HepG2 (cell line): ENCODE data around the gene HDAC4. TPM values are rescaled to one million over a fixed set of nuclear protein-coding genes. Genes with fewer than 3 reads are reported as not detected.

Source experiments
- ATAC-seq: fragments of 200-7000 bp; cut with Tn5 transposase; 3 replicates; pipeline ENCODE4 v1.9.1; 2020; ENCODE audit warnings: mild to moderate bottlenecking, moderate library complexity
- BruUV-seq: library from RNA; stranded (reverse); fragments of 400-500 nt; replicated peaks from 2 replicates; lab custom pipeline; 2021; lab: Mats Ljungman, UMichigan
- CTCF ChIA-PET: fragments of 300-600 bp; formaldehyde crosslinking; extraction: SDS; loops from one replicate; lab custom pipeline; 2021; ENCODE audit warnings: low total read pairs, inconsistent platforms, low intra/inter-chr PET ratio; lab: Yijun Ruan, JAX
- POLR2A ChIA-PET: fragments of 350-600 bp; sonication (Branson Sonifier 250); formaldehyde crosslinking; loops from one replicate; lab custom pipeline; 2020; ENCODE audit warnings: antibody characterized with exemption, inconsistent platforms; lab: Yijun Ruan, JAX
- DNase-seq: peaks from one replicate; pipeline ENCODE4 v3.0.0-alpha.2; 2015; ENCODE audit warnings: low spot score
- FAIRE-seq: peaks from 3 replicates; lab custom pipeline; 2011; peaks lifted over from hg19 to GRCh38; lab: Jason Lieb, UNC
- H2AFZ ChIP-seq: one replicate; pipeline ENCODE4 v1.6.1; 2011; ENCODE audit warnings: low read length, inconsistent platforms
- H3K27ac ChIP-seq: fragments of 300-600 bp; 3 replicates; pipeline ENCODE4 v1.8.0; 2011; ENCODE audit warnings: mixed run types, mild to moderate bottlenecking, mixed read lengths, low read length, inconsistent platforms; ENCODE audit not compliant: insufficient read depth; ENCODE audit errors: extremely low read length
- H3K27me3 ChIP-seq, 2 experiments: fragments of 200-600 bp in 1 of 2; 2 replicates in 1 of 2; 3 replicates in 1 of 2; pipeline versions ENCODE4 v1.6.0 to v1.8.0; 2011; ENCODE audit warnings: low read length in 2 of 2, mild to moderate bottlenecking in 2 of 2, moderate library complexity in 2 of 2, inconsistent platforms in 1 of 2; ENCODE audit not compliant: insufficient read depth in 2 of 2, control insufficient read depth in 1 of 2
- H3K36me3 ChIP-seq, 2 experiments: fragments of 200-600 bp in 1 of 2; replicated peaks in 1 of 2; 2 replicates in 1 of 2; 3 replicates in 1 of 2; pipeline versions ENCODE4 v1.5.1 to v1.8.0; 2011; ENCODE audit warnings: low read length in 2 of 2, inconsistent platforms in 1 of 2; ENCODE audit not compliant: insufficient read depth in 2 of 2, control insufficient read depth in 1 of 2
- H3K4me1 ChIP-seq: 2 replicates; pipeline ENCODE4 v1.5.1; 2012; ENCODE audit warnings: low read length, inconsistent platforms; ENCODE audit not compliant: insufficient read depth
- H3K4me2 ChIP-seq: 2 replicates; pipeline ENCODE4 v1.6.0; 2011; ENCODE audit warnings: low read depth, low read length, inconsistent platforms
- H3K4me3 ChIP-seq, 3 experiments: fragments of 200-600 bp in 1 of 3; sonication (generic), shearing (Covaris generic) in 1 of 3; replicated peaks in 1 of 3; 2 replicates each; pipeline ENCODE4 v1.5.1; 2011 to 2016; ENCODE audit warnings: low read length in 3 of 3, inconsistent platforms in 2 of 3, low read depth in 2 of 3, mild to moderate bottlenecking in 2 of 3, control low read depth in 1 of 3, mixed read lengths in 1 of 3; ENCODE audit not compliant: insufficient read depth in 1 of 3
- H3K79me2 ChIP-seq: one replicate; pipeline ENCODE4 v1.6.1; 2011; ENCODE audit warnings: low read length, inconsistent platforms; ENCODE audit not compliant: insufficient read depth
- H3K9ac ChIP-seq: 2 replicates; pipeline ENCODE4 v1.6.0; 2011; ENCODE audit warnings: mild to moderate bottlenecking, low read depth, low read length, inconsistent platforms; ENCODE audit not compliant: insufficient read depth
- H3K9me3 ChIP-seq: 2 replicates; pipeline ENCODE4 v1.5.1; 2012; ENCODE audit warnings: mild to moderate bottlenecking, low read length
- H4K20me1 ChIP-seq: 2 replicates; pipeline ENCODE4 v1.6.0; 2011; ENCODE audit warnings: inconsistent platforms, mild to moderate bottlenecking, low read length, moderate library complexity; ENCODE audit not compliant: insufficient read depth
- GATA4 ChIP-seq: sonication (generic); IDR thresholded peaks from 2 replicates; pipeline ENCODE4 v1.6.1; 2016; ENCODE audit warnings: antibody characterized with exemption, low read depth, borderline replicate concordance
- SNAPC2 ChIP-seq: sonication (generic); formaldehyde crosslinking; IDR thresholded peaks from 2 replicates; pipeline ENCODE4 v1.8.1; 2022; ENCODE audit warnings: mild to moderate bottlenecking, missing genetic modification reagents
- ZBTB42 ChIP-seq: sonication (generic); formaldehyde crosslinking; IDR thresholded peaks from 2 replicates; pipeline ENCODE4 v1.5.0; 2020; ENCODE audit warnings: mild to moderate bottlenecking, missing genetic modification reagents
- ZFP1 ChIP-seq: IDR thresholded peaks from 2 replicates; pipeline ENCODE4 v1.6.1; 2016
- WGBS: methylation state at CpG from one replicate; pipeline ENCODE4 v1.1.6; 2017; ENCODE audit warnings: low lambda C conversion rate; 5-methylcytosine and 5-hydroxymethylcytosine counted together
- in situ Hi-C: cut with HindIII; loops from 2 replicates; pipeline ENCODE4 v1.10.0; 2017; ENCODE audit warnings: low pct_unique_long_range_greater_than_20kb; ENCODE audit not compliant: extremely low pct_ligation_motif_present
- intact Hi-C: fragments of 100-400 bp; cut with micrococcal nuclease; formaldehyde crosslinking; loops from one replicate; pipeline ENCODE4 v1.10.0; 2022; ENCODE audit not compliant: unreplicated experiment
- polyA plus RNA-seq, 8 experiments: library from polyadenylated mRNA; depleted of rRNA in 3 of 8; stranded (reverse) in 7 of 8; unstranded in 1 of 8; fragments of >200 nt; fragmentation: Illumina TruSeq in 4 of 8; extraction: Trizol in 4 of 8; gene quantifications; 2 replicates each; pipeline versions ENCODE4 v1.2.1 to v1.2.3, GENCODE V29; 2011 to 2016; ENCODE audit warnings: low read depth in 4 of 8, missing spikeins in 1 of 8, mixed read lengths in 1 of 8; ENCODE audit not compliant: insufficient read depth in 1 of 8
- total RNA-seq, 5 experiments: library from RNA; depleted of rRNA; stranded (reverse); fragments of >200 nt; fragmentation: Illumina TruSeq; extraction: Trizol; gene quantifications; 2 replicates each; pipeline ENCODE4 v1.2.3, GENCODE V29; 2016; ENCODE audit warnings: low read depth in 1 of 5
- TF ChIP-seq, protein P1 (sequence below): IDR thresholded peaks from 2 replicates; pipeline ENCODE4 v1.4.0; 2020; ENCODE audit warnings: mild to moderate bottlenecking, missing genetic modification reagents

Gene HDAC4
- total and polyA plus RNA-seq, 2 of the 13 experiments (the other 11 are each of a cell fraction or from before 2014, with no cell fraction given), result 10.1 to 11.5 TPM

DNA sequence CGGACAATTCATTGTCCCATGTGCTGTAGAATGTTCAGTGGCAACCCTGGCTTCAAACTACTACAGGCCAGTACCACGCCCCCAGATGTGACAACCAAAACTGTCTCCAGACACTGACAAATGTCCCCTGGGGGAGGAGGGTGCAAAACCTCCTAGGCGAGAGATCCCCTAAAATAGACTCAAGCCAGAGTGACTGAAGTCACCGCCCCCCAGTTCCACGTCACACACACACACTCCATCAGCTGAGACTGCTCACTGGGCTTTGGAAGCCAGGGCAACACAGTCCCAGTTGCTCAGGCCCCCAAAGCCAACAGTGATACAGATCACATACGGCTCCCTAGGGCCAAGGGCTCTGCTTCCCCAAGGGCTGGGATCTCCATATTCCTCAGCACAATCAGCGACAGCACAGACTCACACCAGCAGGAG lies 19.1 kb downstream of the HDAC4 start:
- H3K4me2 ChIP-seq, result no peak overlapping the region
- 100% methylated on average over 7 of the region's 7 CpGs for WGBS
- in situ Hi-C loops, result no loop called here
- BruUV-seq, result no TSS peak
- peaks cover 15% of the 10 kb centered on the region; the same call in 1 of the 2 replicates for H4K20me1 ChIP-seq
- ATAC-seq (no peak), DNase-seq (no peak), FAIRE-seq (no peak)
- no peaks in the 10 kb centered on the region for H3K27me3 ChIP-seq
- H3K4me3 ChIP-seq, result no peak overlapping the region
- TF ChIP-seq SNAPC2 (CRISPR knock-in tag), result no peak
- no peak for TF ChIP-seq ZFP1
- no peak for TF ChIP-seq GATA4
- TF ChIP-seq, protein P1, sequence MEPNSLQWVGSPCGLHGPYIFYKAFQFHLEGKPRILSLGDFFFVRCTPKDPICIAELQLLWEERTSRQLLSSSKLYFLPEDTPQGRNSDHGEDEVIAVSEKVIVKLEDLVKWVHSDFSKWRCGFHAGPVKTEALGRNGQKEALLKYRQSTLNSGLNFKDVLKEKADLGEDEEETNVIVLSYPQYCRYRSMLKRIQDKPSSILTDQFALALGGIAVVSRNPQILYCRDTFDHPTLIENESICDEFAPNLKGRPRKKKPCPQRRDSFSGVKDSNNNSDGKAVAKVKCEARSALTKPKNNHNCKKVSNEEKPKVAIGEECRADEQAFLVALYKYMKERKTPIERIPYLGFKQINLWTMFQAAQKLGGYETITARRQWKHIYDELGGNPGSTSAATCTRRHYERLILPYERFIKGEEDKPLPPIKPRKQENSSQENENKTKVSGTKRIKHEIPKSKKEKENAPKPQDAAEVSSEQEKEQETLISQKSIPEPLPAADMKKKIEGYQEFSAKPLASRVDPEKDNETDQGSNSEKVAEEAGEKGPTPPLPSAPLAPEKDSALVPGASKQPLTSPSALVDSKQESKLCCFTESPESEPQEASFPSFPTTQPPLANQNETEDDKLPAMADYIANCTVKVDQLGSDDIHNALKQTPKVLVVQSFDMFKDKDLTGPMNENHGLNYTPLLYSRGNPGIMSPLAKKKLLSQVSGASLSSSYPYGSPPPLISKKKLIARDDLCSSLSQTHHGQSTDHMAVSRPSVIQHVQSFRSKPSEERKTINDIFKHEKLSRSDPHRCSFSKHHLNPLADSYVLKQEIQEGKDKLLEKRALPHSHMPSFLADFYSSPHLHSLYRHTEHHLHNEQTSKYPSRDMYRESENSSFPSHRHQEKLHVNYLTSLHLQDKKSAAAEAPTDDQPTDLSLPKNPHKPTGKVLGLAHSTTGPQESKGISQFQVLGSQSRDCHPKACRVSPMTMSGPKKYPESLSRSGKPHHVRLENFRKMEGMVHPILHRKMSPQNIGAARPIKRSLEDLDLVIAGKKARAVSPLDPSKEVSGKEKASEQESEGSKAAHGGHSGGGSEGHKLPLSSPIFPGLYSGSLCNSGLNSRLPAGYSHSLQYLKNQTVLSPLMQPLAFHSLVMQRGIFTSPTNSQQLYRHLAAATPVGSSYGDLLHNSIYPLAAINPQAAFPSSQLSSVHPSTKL (CRISPR knock-in tag), result no peak
- TF ChIP-seq ZBTB42, result no peak
- intact Hi-C loops, result no loop called here
- H2AFZ ChIP-seq, result no peak overlapping the region
- ChIA-PET CTCF (no interaction called here), POLR2A (no interaction called here)
- no peaks in the 10 kb centered on the region for H3K4me1 ChIP-seq
- H3K9me3 ChIP-seq, result no peaks in the 10 kb centered on the region
- peaks cover 13% of the 10 kb centered on the region for H3K79me2 ChIP-seq
- peaks cover 5 to 16% of the 10 kb centered on the region in 2 experiments for H3K36me3 ChIP-seq
- no peak overlapping the region for H3K9ac ChIP-seq
- H3K27ac ChIP-seq, result no peak overlapping the region
